CD8-positive, alpha-beta memory T cell (primary cell): ENCODE data around the gene ARMC9. TPM values are rescaled to one million over a fixed set of nuclear protein-coding genes. Genes with fewer than 3 reads are reported as not detected.
"Not testable (repeated sequence)": the region's sequence is repeated elsewhere in the genome, so short reads cannot be mapped to it uniquely, and the experiment has no call there.

Experiments used
- CTCF ChIA-PET: fragments of 350-600 bp; sonication (Branson Sonifier 250); formaldehyde crosslinking; loops from one replicate; lab custom pipeline; 2021; ENCODE audit warnings: antibody characterized with exemption; lab: Charles Lee
- POLR2A ChIA-PET: fragments of 350-600 bp; sonication (Branson Sonifier 250); formaldehyde crosslinking; loops from one replicate; lab custom pipeline; 2021; ENCODE audit warnings: antibody characterized with exemption; lab: Charles Lee
- DNase-seq, 5 donors: peaks; one replicate each; pipeline versions ENCODE4 v3.0.0 to v3.0.0-alpha.2; 2020 to 2022; ENCODE audit warnings: mixed read lengths in 1 of 5
- H3K27ac ChIP-seq: one replicate; pipeline ENCODE4 v1.7.0; 2013; ENCODE audit warnings: low read depth, mild to moderate bottlenecking, low read length, moderate library complexity
- H3K27me3 ChIP-seq: 2 replicates; pipeline ENCODE4 v1.7.0; 2013; ENCODE audit warnings: low read length, mild to moderate bottlenecking; ENCODE audit not compliant: insufficient read depth, poor library complexity, severe bottlenecking
- H3K36me3 ChIP-seq: 2 replicates; pipeline ENCODE4 v1.7.0; 2013; ENCODE audit warnings: mild to moderate bottlenecking, low read length, moderate library complexity; ENCODE audit not compliant: insufficient read depth
- H3K4me1 ChIP-seq: 2 replicates; pipeline ENCODE4 v1.7.0; 2013; ENCODE audit warnings: mild to moderate bottlenecking, low read length, moderate library complexity; ENCODE audit not compliant: insufficient read depth
- H3K4me3 ChIP-seq: 2 replicates; pipeline ENCODE4 v1.7.0; 2013; ENCODE audit warnings: mild to moderate bottlenecking, low read length
- H3K9me3 ChIP-seq: 2 replicates; pipeline ENCODE4 v1.7.0; 2013; ENCODE audit warnings: mild to moderate bottlenecking, low read length
- H3K27ac Mint-ChIP-seq, 8 donors: one replicate each; pipeline ENCODE4 v1.8.0; 2020 to 2021; ENCODE audit warnings: mixed read lengths in 8 of 8, mild to moderate bottlenecking in 6 of 8, inconsistent platforms in 3 of 8, moderate library complexity in 3 of 8
- H3K27me3 Mint-ChIP-seq, 2 donors: one replicate each; pipeline ENCODE4 v1.8.0; 2020 to 2021; ENCODE audit warnings: mixed read lengths in 2 of 2, mild to moderate bottlenecking in 1 of 2, moderate library complexity in 1 of 2
- H3K36me3 Mint-ChIP-seq, 3 donors: one replicate each; pipeline ENCODE4 v1.8.0; 2020 to 2021; ENCODE audit warnings: mixed read lengths in 3 of 3, inconsistent platforms in 1 of 3, mild to moderate bottlenecking in 1 of 3
- H3K4me1 Mint-ChIP-seq, 3 donors: one replicate each; pipeline ENCODE4 v1.8.0; 2020 to 2021; ENCODE audit warnings: mixed read lengths in 3 of 3, inconsistent platforms in 1 of 3, mild to moderate bottlenecking in 1 of 3
- H3K4me3 Mint-ChIP-seq, 7 donors: one replicate each; pipeline ENCODE4 v1.8.0; 2020 to 2021; ENCODE audit warnings: mixed read lengths in 7 of 7, mild to moderate bottlenecking in 6 of 7, moderate library complexity in 4 of 7, inconsistent platforms in 2 of 7
- H3K9me3 Mint-ChIP-seq, 5 donors: one replicate each; pipeline ENCODE4 v1.8.0; 2020 to 2022; ENCODE audit warnings: mixed read lengths in 5 of 5, mild to moderate bottlenecking in 3 of 5, moderate library complexity in 2 of 5, inconsistent platforms in 1 of 5
- polyA plus RNA-seq: library from polyadenylated mRNA; unstranded; fragments of 300-500 nt; fragmentation: Illumina TruSeq; gene quantifications from one replicate; pipeline ENCODE4 v1.2.3, GENCODE V29; 2021
- total RNA-seq, 2 experiments: library from RNA; stranded (reverse); gene quantifications; one replicate each; pipeline ENCODE4 v1.2.3, GENCODE V29; 2021

The ARMC9 gene
- total and polyA plus RNA-seq, 3 experiments from 2014 or later: 1.0 to 6.4 (median 5.3) TPM

DNA sequence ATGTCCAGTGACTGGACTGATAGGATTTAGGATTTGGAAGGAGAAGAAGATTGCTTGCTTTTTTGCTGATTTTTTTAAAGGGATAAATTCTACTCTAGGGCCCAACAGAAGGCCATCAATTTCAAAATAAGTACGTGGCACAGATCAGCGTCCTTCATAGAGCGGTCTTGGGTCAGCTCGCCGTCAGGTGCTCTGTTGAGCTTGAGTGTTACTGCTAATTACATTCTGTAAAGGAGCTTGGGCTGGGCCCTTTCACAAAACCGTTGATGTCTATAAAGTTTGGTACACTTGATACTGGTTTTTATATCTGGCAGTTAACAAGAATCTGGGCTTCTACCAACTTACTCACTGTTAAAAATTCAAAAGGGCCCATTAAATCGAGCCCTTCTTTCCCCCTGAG, 45.4 kb downstream of the ARMC9 start:
- Histone ChIP-seq H3K9me3 (no peaks in the 10 kb centered on the region), H3K4me3 (no peak overlapping the region), H3K27ac (no peak overlapping the region), H3K27me3 (no peaks in the 10 kb centered on the region), H3K36me3 (no peaks in the 10 kb centered on the region), H3K4me1 (no peaks in the 10 kb centered on the region)
- no peaks in the 10 kb centered on the region for H3K36me3 Mint-ChIP-seq
- H3K27ac Mint-ChIP-seq: no peak overlapping the region
- DNase-seq: no peak
- ChIA-PET POLR2A (no interaction called here), CTCF (interaction anchor here (2.0 kb wide), 1 partner anchor 208 kb away, joined by 7 read pairs; no protein-coding TSS in a partner anchor)
- no peaks in the 10 kb centered on the region for H3K9me3 Mint-ChIP-seq
- H3K4me1 Mint-ChIP-seq: no peaks in the 10 kb centered on the region
- H3K4me3 Mint-ChIP-seq: no peak overlapping the region
- H3K27me3 Mint-ChIP-seq: no peaks in the 10 kb centered on the region

DNA sequence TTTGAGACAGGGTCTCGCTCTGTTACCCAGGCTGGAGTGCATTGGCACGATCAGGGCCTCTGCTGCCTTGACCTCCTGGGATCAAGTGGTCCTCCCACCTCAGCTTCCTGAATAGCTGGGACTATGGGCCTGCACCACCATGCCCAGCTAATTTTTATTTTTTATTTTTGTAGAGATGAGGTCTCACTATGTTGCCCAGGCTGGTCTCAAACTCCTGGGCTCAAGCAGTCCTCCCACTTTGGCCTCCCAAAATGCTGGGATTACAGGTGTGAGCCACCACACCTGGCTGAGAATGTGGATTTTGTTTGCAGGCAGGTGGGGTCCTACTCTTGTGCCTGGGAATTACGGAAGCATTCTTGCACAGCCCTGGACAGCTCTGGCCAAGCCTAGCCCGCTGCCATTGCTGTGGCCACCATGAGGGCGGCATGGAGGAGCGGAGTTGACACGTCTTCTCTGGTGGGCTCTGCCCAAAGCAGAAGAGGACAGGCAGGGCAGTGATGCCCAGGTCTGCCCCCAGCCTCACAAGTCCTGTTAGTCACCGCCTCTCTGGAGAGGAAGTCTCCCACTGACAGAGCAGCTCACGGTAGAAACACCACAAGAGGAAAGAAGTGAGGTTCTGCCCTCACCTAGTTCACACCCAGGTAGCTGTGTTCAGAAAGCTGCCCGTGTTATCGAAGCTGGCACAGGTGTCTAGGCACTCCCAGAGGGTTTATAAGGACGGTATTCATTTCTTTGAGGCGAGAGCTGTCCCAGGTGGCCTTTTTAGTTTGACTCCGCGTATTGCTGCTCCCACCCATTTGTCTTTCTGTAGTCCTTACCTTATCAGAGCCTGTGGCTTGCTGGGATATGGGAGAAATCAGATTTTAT, 46.2 kb downstream of the ARMC9 start:
- H3K4me1 Mint-ChIP-seq: no peaks in the 10 kb centered on the region
- CTCF ChIA-PET: interaction anchor here (2.0 kb wide), 1 partner anchor 207 kb away, joined by 7 read pairs; no protein-coding TSS in a partner anchor

DNA sequence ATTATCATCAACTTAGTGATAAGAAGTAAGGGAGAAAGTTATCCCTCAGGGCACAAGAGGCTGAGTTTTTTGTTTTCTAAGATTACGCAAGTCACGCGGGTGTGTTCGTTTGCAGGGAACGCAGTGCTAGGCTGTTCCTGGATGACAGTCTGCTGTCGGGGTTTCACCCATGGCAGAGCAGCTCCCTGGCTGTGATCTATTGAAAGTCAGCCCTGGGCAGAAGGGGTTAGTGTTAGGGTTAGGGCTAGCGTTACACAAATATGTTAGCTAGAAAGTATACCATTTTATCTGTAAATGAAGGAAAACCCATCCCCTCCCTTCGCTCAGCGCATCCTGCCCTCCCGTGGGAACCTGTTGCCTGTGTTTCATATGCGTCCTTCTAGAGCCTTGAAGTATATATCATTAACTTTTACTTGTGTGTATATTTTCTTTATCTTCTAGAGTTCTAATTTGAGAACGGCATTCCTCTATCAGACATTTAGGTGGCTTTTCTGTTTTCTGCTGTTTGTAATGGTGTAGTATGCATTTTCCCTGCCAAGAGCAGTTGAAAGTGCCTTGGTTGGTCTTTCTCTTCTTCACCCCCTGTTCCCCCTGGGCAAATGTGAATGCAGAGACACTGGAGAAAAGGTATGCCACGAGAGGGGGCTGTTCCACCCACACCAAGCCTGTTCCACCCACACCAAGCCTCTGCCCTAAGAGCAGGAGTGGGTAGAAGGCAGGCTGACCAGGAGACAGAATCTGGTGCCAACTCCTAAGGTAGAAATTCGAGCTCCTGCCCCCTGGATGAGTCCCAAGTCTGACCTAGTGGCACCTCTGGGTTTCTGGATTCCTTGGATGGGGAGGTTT, 47.0 kb downstream of the ARMC9 start:
- Mint-ChIP-seq H3K9me3 (no peaks in the 10 kb centered on the region), H3K36me3 (no peaks in the 10 kb centered on the region), H3K27me3 (no peaks in the 10 kb centered on the region), H3K4me1 (no peaks in the 10 kb centered on the region), H3K27ac (no peak overlapping the region), H3K4me3 (no peak overlapping the region)
- Histone ChIP-seq H3K27ac (no peak overlapping the region), H3K4me1 (no peaks in the 10 kb centered on the region), H3K36me3 (no peaks in the 10 kb centered on the region), H3K27me3 (no peaks in the 10 kb centered on the region), H3K9me3 (no peaks in the 10 kb centered on the region), H3K4me3 (no peak overlapping the region)
- ChIA-PET CTCF (interaction anchor here (0.9 kb wide), 1 partner anchor 18 kb away, joined by 4 read pairs; no protein-coding TSS in a partner anchor), POLR2A (no interaction called here)
- DNase-seq: no peak

More for the DNA sequence above, 46.2 kb downstream of the ARMC9 start:
- Mint-ChIP-seq H3K36me3 (no peaks in the 10 kb centered on the region), H3K9me3 (no peaks in the 10 kb centered on the region), H3K4me3 (no peak overlapping the region), H3K27ac (no peak overlapping the region), H3K27me3 (no peaks in the 10 kb centered on the region)
- Histone ChIP-seq H3K27ac (no peak overlapping the region), H3K36me3 (no peaks in the 10 kb centered on the region), H3K4me3 (no peak overlapping the region), H3K9me3 (no peaks in the 10 kb centered on the region), H3K27me3 (no peaks in the 10 kb centered on the region), H3K4me1 (no peaks in the 10 kb centered on the region)
- no peak for DNase-seq
- POLR2A ChIA-PET: no interaction called here

GRCh38 chr2:231246171-231246842, 47.9 kb downstream of the ARMC9 start:
- no peaks in the 10 kb centered on the region for H3K4me1 Mint-ChIP-seq
- Histone ChIP-seq H3K27ac (no peak overlapping the region), H3K4me1 (no peaks in the 10 kb centered on the region), H3K36me3 (no peaks in the 10 kb centered on the region), H3K9me3 (no peaks in the 10 kb centered on the region), H3K4me3 (no peak overlapping the region), H3K27me3 (no peaks in the 10 kb centered on the region)
- no peaks in the 10 kb centered on the region for H3K36me3 Mint-ChIP-seq
- ChIA-PET CTCF (interaction anchor here (0.9 kb wide), 1 partner anchor 19 kb away, joined by 4 read pairs; no protein-coding TSS in a partner anchor), POLR2A (no interaction called here)
- H3K4me3 Mint-ChIP-seq: no peak overlapping the region
- H3K27me3 Mint-ChIP-seq: no peaks in the 10 kb centered on the region
- no peak for DNase-seq
- no peak overlapping the region for H3K27ac Mint-ChIP-seq
- no peaks in the 10 kb centered on the region for H3K9me3 Mint-ChIP-seq

DNA sequence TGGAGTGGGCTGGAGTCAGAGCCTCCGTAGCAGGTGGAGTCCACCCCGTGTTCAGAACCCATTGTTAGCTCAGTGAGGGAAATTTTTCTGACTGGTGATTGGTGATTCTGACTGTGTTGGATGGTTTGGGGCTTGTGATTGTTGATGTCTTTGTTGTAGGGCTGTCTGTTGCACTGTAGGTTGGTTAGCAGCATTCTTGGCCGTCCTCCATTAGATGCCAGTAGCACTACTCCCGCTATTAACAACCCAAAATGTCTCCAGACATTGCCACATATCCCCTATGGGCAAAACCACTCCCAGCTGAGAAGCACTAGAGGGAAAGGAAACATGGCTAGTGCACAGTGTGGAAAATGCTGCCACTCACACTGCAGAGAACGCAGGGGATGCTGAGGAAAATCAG, 51.7 kb downstream of the ARMC9 start:
- CTCF ChIA-PET: interaction anchor here (0.9 kb wide), 1 partner anchor 8 kb away, joined by 3 read pairs; no protein-coding TSS in a partner anchor
- H3K4me3 ChIP-seq: no peak overlapping the region

GRCh38 chr2:231250698-231251097, 52.3 kb downstream of the ARMC9 start:
- Mint-ChIP-seq H3K4me1 (no peaks in the 10 kb centered on the region), H3K27ac (no peak overlapping the region), H3K9me3 (no peaks in the 10 kb centered on the region), H3K4me3 (no peak overlapping the region), H3K36me3 (no peaks in the 10 kb centered on the region), H3K27me3 (peaks cover 0 to 1% of the 10 kb centered on the region in 2 donors)
- H3K36me3 ChIP-seq: no peaks in the 10 kb centered on the region
- DNase-seq: no peak
- no peaks in the 10 kb centered on the region for H3K9me3 ChIP-seq
- ChIA-PET POLR2A (no interaction called here), CTCF (interaction anchor here (0.6 to 0.9 kb wide), 2 partner anchors 8 to 202 kb away, joined by 3 read pairs; no protein-coding TSS in a partner anchor)
- no peak overlapping the region for H3K4me3 ChIP-seq
- H3K27me3 ChIP-seq: no peaks in the 10 kb centered on the region
- H3K27ac ChIP-seq: no peak overlapping the region
- no peaks in the 10 kb centered on the region for H3K4me1 ChIP-seq

More for the DNA sequence above, 51.7 kb downstream of the ARMC9 start:
- H3K27ac Mint-ChIP-seq: no peak overlapping the region
- no peak for DNase-seq
- Histone ChIP-seq H3K4me1 (no peaks in the 10 kb centered on the region), H3K27ac (no peak overlapping the region), H3K36me3 (no peaks in the 10 kb centered on the region), H3K9me3 (no peaks in the 10 kb centered on the region), H3K27me3 (no peaks in the 10 kb centered on the region)
- H3K36me3 Mint-ChIP-seq: no peaks in the 10 kb centered on the region
- peaks cover 0 to 1% of the 10 kb centered on the region in 2 donors for H3K27me3 Mint-ChIP-seq
- no peak overlapping the region for H3K4me3 Mint-ChIP-seq
- POLR2A ChIA-PET: no interaction called here
- no peaks in the 10 kb centered on the region for H3K4me1 Mint-ChIP-seq
- H3K9me3 Mint-ChIP-seq: no peaks in the 10 kb centered on the region

DNA sequence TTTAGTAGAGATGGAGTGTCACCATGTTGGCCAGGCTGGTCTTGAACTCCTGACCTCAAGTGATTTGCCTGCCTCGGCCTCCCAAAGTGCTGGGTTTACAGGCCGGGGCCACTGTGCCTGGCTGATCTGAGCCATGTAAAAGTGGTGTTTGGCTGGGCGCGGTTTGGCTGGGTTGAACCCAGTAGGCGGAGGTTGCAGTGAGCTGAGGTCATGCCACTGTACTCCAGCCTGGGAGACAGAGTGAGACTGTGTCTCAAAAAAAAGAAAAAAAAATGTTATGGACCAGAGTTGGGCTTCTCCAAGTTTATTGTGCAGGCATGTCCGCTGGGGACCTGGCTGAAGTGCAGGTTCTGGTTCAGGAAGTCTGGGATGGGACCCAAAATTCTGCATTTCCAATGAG, 54.9 kb downstream of the ARMC9 start:
- POLR2A ChIA-PET, H3K9me3 Mint-ChIP-seq, H3K36me3 Mint-ChIP-seq, CTCF ChIA-PET, H3K4me1 ChIP-seq, H3K4me3 ChIP-seq, H3K27me3 Mint-ChIP-seq, H3K36me3 ChIP-seq, H3K4me1 Mint-ChIP-seq, H3K27ac Mint-ChIP-seq, H3K27ac ChIP-seq, DNase-seq, H3K4me3 Mint-ChIP-seq, H3K27me3 ChIP-seq, H3K9me3 ChIP-seq: not testable (repeated sequence)
